Vagina (tissue), 2 donors: ENCODE results near the gene WDR62.
A peak's percentile ranks its signal among the peaks of the same experiment; 100 is the strongest.

ENCODE experiments used
- POLR2A ChIP-seq, 2 donors: fragments of 450-650 bp; IDR thresholded peaks; one replicate each; pipeline ENCODE4 v1.6.1; 2017; ENCODE audit warnings: antibody characterized with exemption in 2 of 2, mild to moderate bottlenecking in 2 of 2, moderate library complexity in 2 of 2
- POLR2AphosphoS5 ChIP-seq, 2 donors: sonication (generic); formaldehyde crosslinking; IDR thresholded peaks; one replicate each; pipeline ENCODE4 v1.9.0; 2017; ENCODE audit warnings: antibody characterized with exemption in 2 of 2, mild to moderate bottlenecking in 2 of 2, low read depth in 1 of 2; ENCODE audit not compliant: insufficient read depth in 1 of 2
- TF ChIP-seq, protein P1 (sequence below), 3 experiments: fragments of 450-650 bp in 2 of 3; fragments of 200-600 bp in 1 of 3; sonication (generic) in 1 of 3; IDR thresholded peaks; one replicate each; pipeline ENCODE4 v1.5.1; 2017 to 2019; ENCODE audit warnings: antibody characterized with exemption in 3 of 3, mild to moderate bottlenecking in 2 of 3, moderate library complexity in 2 of 3

DNA sequence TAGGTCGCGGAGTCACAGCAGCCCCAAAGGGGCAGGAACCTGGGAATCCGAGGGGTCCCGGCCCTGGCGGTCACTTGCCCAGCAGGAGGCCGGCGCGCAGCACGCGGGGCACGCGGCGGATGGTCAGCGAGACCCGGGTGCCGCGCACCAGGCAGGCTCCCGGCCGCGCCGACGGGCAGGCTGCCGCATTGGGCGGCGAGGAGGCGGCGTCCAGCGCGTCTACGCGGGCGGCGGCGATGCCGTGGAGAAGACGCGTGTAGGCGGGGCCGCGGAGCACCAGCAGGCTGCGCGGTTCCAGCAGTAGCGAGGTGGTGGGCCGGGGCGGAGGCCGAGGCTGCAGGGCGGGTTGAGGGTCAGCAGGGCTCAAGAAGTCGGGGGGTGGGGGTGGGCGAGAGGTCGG, 45.5 kb upstream of the WDR62 start:
- TF ChIP-seq, protein P1, sequence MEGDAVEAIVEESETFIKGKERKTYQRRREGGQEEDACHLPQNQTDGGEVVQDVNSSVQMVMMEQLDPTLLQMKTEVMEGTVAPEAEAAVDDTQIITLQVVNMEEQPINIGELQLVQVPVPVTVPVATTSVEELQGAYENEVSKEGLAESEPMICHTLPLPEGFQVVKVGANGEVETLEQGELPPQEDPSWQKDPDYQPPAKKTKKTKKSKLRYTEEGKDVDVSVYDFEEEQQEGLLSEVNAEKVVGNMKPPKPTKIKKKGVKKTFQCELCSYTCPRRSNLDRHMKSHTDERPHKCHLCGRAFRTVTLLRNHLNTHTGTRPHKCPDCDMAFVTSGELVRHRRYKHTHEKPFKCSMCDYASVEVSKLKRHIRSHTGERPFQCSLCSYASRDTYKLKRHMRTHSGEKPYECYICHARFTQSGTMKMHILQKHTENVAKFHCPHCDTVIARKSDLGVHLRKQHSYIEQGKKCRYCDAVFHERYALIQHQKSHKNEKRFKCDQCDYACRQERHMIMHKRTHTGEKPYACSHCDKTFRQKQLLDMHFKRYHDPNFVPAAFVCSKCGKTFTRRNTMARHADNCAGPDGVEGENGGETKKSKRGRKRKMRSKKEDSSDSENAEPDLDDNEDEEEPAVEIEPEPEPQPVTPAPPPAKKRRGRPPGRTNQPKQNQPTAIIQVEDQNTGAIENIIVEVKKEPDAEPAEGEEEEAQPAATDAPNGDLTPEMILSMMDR (IDR thresholded peaks at IDR 0.05): no peak
- TF ChIP-seq POLR2AphosphoS5 (IDR thresholded peaks at IDR 0.05; ENCODE audit: insufficient read depth in 1 of 2, low read depth in 1 of 2) (peak in 1 of 2 donors; percentile 39), POLR2A (IDR thresholded peaks at IDR 0.05) (no peak)
